ENCODE data around the gene ARHGAP19. TPM values are rescaled to one million over a fixed set of nuclear protein-coding genes. Genes with fewer than 3 reads are reported as not detected.

ARHGAP19 gene
- total RNA-seq, 4 donors from 2014 or later, result 5.7 to 10.4 (median 9.2) TPM

GRCh38 chr10:97256356-97256755 lies 36.1 kb downstream of the ARHGAP19 start:
- no peak for TF ChIP-seq CTCF (IDR thresholded peaks at IDR 0.05; ENCODE audit: low read depth)

GRCh38 chr10:97255512-97256293 lies 36.7 kb downstream of the ARHGAP19 start:
- no peak for TF ChIP-seq CTCF (IDR thresholded peaks at IDR 0.05; ENCODE audit: low read depth)

GRCh38 chr10:97254694-97255093 lies 37.7 kb downstream of the ARHGAP19 start:
- TF ChIP-seq CTCF (IDR thresholded peaks at IDR 0.05; ENCODE audit: low read depth), result no peak

- no peak for TF ChIP-seq CTCF (IDR thresholded peaks at IDR 0.05; ENCODE audit: low read depth)
Measured at GRCh38 chr10:97250952-97251351, 41.5 kb downstream of the ARHGAP19 start.

- no peak for TF ChIP-seq CTCF (IDR thresholded peaks at IDR 0.05; ENCODE audit: low read depth)
Measured at GRCh38 chr10:97243836-97244235, 48.6 kb downstream of the ARHGAP19 start.

- no peak for TF ChIP-seq CTCF (IDR thresholded peaks at IDR 0.05; ENCODE audit: low read depth)
Measured at GRCh38 chr10:97238855-97239254, 53.6 kb downstream of the ARHGAP19 start.

- no peak for TF ChIP-seq CTCF (IDR thresholded peaks at IDR 0.05; ENCODE audit: low read depth)
Measured at GRCh38 chr10:97235353-97235752, 57.1 kb downstream of the ARHGAP19 start.

Measured in subcutaneous adipose tissue (tissue), 4 donors.